CD4-positive, alpha-beta T cell treated with Interleukin-1 beta for 1 hour (primary cell): ENCODE data around the gene GPR37.

Experiments
- DNase-seq, 2 donors: peaks; one replicate each; pipeline ENCODE4 v3.0.0-alpha.2; 2020 to 2022

GPR37 gene

GRCh38 chr7:124780056-124780455 is 14.5 kb upstream of the GPR37 start:
- no peak for DNase-seq

DNA sequence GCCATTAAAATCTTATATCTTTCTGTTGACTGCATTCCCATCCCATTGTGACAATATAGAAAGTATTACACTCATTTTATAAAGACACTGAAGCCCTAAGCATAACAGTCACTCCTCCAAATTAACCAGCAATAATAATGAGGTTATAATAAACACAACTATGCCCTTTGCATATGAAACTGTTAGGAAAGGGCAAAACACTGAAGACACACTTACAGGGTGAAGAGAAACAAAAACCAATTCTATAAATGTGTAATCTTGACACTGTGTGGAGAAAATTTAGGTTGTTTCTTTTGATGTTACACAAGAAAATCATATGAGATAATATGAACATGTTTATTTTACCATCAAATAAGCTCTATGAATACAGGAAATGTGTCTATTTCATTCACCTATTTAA is 14.0 kb upstream of the GPR37 start:
- no peak for DNase-seq

DNA sequence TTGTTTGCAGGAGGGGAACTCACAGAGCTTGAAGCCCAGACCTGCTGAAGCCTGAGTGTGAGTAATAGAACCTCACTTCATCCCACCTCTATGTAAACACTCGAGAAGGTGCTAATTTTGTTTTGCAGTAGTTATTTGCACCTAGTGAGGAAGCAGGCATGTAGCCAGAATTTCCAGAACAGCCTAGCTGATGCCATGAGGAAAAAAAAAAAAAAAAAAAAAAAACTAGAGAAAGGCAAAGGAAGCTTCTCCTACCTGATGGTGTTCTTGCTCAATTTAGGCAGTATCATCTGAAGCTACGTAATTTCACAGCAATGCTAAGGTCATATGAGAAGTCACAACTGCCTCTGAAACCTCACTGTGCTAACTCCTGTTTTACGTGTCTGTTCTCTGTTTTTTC is 13.6 kb upstream of the GPR37 start:
- DNase-seq: no peak

DNA sequence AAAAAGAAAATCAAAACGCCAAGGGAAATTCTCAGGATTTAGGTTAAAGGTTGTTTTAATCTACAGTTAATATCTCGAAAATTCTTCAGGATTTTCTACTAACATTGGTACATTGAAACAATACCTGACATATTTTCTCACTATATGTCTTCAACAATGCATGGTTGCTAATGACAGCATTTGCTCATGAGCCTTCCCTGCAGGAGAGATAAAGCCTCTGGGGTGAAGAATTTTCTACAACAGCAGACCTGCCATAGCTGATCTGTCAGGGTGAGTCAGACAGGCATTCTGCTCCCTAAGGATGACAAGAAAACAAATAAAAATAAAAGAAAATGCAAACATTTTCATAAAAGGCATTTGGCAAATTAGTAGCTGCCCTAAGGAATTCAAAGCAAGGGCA is 11.7 kb upstream of the GPR37 start:
- no peak for DNase-seq

- no peak for DNase-seq
These were observed 10.6 kb upstream of the GPR37 start for GRCh38 chr7:124776153-124776552.

- DNase-seq: no peak
These were observed 9.8 kb upstream of the GPR37 start for GRCh38 chr7:124775422-124775821.

GRCh38 chr7:124773938-124774337 is 8.3 kb upstream of the GPR37 start:
- DNase-seq: no peak

DNA sequence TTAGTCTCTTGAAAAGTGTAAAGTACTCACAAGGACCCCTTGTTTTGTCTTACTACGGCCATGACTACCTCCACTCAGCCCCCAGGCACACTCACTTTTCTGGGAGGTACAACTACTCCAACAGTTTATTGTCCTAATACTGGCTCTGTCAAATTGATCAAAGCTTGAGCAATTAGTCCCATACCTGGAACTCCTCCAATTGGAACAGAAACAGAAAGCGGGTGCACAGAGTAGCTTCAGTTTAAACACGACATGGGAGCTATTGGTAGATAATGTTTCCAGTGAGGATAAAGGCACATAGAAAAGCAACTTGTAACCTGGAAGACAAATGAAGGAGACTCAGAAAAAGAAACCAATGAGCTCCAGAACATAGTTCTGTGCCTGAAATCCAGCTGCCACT is 7.7 kb upstream of the GPR37 start:
- DNase-seq: no peak

DNA sequence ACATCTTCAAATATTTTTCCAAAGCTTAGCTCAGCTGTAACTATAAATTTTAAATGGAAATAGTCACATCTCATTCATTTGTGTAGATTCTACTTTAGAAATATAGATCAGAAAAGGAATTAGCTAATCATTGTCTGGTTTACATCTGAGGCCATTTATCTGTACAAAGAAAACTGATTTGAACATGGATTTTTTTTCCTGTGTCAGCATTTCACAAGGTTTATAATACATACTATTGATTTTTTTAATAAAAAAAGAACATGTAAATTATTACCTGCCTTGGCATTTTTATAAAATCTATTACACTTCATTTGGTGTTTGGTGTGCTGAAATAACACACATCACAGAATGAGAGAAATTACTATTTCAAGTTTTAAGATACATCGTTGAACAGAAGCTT is 3.5 kb upstream of the GPR37 start:
- DNase-seq: no peak

GRCh38 chr7:124768525-124768924 is 2.9 kb upstream of the GPR37 start:
- no peak for DNase-seq

DNA sequence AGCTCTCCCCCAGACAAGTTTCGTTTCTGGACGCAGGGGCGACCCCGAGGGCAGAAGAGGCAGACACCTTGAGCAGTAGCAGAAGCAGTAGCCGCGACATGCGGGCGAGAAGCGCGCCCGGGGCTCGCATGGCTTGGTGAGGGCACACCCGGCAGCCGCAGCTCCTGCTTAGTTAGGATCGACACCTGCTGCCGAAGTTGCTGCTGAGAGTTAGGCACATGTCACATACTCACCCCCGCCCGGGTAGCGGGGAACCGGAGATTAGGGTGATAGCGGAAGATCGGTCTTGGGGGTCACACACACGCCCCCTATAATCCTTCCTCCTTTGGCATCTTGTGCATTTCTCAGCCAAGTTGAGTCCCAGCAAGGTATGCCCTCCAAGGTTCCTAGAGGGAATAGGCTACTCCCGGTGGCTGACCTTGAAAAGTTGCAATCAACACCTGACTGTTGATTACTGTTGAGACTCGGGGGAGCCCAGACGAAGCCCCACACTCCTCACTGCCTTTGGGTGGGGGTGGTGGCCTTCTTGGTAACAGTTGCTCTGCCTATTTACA is 668 bp downstream of the GPR37 start:
- no peak for DNase-seq

- DNase-seq: no peak
These were observed 1.3 kb downstream of the GPR37 start for GRCh38 chr7:124764051-124764846.

GRCh38 chr7:124762611-124763143 is 2.9 kb downstream of the GPR37 start:
- DNase-seq: no peak

GRCh38 chr7:124761164-124761715 is 4.4 kb downstream of the GPR37 start:
- no peak for DNase-seq

GRCh38 chr7:124758327-124758726 is 7.3 kb downstream of the GPR37 start:
- DNase-seq: no peak

DNA sequence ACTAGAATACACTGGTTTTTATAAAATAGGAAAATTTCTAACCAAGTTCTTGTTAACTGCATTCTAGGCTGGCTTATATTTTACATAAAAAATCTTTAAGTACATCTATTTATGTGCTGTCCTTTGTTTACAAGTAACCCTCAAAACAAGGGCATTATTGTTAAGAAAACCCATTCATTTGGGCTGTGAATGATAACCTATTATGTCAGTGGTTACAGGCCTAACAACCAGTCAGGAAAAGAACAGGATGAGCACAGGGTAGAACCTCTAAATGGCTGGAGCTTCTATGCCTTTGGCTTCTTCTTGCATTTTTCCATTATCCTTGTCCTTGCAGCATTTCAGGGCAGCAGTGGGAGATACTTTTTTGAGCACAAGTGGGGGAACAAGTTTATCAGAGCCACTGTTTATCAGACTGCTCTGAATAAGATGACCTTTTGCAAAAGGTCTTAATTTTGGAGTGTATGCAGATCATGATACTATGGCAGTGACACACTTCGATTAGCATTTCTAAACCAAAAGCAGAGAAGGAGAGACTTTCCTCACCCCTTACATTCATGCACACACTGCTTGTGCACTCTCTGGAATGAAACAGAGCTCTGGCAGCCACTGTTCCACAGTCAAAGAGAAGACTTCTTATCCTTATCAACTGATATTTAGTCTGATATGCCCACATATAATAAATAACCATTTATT is 10.9 kb downstream of the GPR37 start:
- no peak for DNase-seq

GRCh38 chr7:124752310-124752709 is 13.3 kb downstream of the GPR37 start:
- DNase-seq: no peak

GRCh38 chr7:124751027-124751426 is 14.6 kb downstream of the GPR37 start:
- no peak for DNase-seq

DNA sequence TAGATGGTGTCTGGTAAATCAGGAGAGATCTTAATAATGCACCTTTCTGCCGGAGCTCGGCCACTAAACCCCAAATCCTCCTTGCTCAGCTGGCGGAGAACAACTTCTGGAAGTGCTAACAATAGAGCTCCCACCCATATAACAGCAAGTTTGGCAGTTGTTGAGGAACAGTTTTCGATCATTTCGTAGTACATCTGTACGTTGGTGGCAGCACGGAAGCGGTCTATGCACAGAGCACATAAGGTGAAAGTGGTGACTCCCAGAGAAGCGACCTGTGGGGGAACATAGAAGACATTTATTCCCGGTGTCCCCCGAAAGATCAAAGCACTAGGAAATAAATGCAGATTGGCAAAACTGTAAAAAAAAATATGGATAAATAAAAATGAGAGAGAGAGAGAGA is 18.5 kb downstream of the GPR37 start:
- no peak for DNase-seq

- DNase-seq: no peak
These were observed 27.0 kb downstream of the GPR37 start for GRCh38 chr7:124738639-124739038.

DNA sequence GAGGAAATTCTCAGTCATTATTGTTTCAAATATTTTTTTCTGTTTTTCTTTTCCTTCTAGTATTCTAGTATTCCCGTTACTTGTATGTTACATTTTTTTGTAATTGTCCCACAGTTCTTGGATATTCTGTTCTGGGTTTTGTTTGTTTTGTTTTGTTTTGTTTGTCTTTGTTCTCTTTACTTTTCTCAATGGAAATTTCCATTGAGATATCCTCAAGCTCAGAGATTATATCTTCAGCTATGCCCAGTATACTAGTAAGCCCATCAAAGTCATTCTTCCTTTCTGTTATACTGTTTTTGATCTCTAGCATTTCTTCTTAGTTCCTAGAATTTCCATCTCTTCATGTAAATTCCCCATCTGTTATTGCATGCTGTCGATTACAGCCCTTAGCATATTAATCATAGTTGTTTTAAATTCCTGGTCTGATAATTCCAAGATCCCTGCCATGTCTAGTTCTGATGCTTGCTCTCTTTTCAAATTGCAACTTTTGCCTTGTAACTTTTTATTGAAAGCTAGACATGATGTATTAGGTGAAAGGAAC is 27.8 kb downstream of the GPR37 start:
- DNase-seq: no peak

- no peak for DNase-seq
These were observed 37.0 kb downstream of the GPR37 start for GRCh38 chr7:124728610-124729009.

DNA sequence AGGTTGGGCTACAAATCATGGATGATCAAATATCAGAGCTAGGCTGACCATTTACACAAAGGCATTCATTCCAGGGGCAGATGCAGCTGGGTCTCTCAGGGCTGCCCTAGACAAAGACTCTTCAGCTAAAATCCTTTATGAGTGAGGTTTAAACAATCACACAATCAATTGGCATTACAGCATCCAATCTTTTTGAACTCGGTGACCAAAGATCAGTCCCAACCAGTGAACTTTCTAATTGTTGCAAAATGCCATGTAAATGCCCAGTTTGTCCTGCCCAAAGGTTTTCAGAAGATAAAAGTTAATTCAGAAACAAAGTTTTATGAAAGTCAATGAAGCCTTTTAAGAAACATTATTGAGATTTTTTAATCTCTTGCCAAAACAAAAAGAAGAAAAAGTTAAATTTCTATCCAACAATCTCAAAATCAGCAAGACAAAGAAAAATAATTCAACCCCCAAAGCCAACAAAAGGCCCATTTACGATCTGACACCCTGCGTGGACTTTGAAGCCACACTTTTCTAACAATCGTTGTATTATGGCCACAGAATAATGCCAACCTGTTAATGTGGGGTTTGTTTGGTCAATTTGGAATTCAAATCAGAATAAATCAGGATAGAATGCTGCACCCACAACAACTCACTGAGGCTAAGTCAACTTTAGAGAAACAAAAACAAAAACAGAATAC is 40.9 kb downstream of the GPR37 start:
- no peak for DNase-seq
